NCI-H187 (cell line): ENCODE data around the gene STARD7.
"Not testable (repeated sequence)": the region's sequence is repeated elsewhere in the genome, so short reads cannot be mapped to it uniquely, and the experiment has no call there.

Source experiments
- DNase-seq, 2 experiments: peaks; one replicate each; lab custom pipeline; 2025; lab: John Stamatoyannopoulos, UW

The STARD7 gene

DNA sequence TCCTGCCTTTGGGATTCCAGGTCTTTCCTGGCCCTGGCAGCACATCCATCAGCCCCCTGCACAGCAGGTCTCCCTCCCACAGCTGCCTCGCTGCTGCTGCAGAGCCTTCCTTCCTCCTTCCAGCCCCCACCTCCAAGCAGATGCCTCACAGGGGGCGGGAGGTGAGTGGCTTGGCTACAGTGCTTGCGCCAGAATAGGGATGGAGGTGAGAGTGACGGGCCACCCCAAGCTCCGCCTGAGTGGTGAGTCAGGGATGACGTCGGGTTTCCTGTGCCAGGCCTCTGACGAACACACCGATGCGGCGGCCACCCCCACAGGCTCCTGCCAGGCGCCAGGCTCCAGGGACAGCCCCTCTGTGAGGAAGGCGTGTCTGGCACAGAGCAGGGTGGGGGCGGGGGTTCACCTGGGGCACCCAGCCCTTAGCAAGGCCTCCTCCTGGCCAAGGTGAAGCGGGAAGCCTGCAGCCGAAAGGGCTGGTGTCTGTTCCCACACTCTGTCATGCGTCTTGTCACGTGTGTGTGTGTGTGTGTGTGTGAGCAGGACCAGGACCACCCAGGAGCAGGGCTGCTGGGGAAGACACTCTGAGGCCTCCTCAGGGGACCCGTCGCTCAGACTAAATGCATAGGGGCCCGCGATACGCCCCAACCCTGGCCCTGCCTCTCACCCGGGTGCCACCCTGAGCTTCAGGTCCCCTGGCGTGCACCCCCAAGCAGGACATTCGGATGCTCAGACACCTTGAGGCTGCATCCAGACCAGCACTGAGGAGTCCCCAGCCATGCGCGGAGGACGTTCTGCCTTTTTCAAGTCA, 60.0 kb downstream of the STARD7 start:
- DNase-seq = no peak

DNA sequence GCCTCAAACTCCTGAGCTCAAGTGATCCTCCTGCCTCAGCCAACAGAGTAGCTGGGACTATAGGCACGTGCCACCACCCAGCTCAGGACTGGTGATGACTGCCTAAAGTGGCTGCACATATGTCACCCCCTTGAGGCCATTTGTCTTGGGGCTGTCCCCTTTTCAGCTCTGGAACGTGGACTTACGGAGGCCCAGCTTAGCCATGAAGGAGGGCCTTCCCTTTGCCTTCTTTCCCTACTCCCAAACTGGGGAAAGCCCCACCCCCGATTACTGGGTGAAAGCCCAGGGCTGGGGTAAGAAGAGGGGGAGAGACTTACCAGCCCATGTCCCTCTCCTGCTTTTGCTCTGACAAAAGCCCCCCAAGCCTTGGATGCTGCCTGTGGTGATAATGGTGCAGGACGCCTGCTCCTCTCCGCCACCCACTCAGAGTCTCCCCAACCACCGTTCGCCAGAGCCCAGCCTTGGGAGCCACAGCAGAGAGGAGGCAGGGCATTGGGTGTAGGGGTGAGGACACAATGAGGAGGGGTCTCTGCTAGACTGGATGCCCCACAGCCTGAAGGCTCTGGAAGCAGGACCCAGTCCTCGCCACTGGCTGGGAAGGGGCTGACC, 60.9 kb downstream of the STARD7 start:
- DNase-seq = no peak

DNA sequence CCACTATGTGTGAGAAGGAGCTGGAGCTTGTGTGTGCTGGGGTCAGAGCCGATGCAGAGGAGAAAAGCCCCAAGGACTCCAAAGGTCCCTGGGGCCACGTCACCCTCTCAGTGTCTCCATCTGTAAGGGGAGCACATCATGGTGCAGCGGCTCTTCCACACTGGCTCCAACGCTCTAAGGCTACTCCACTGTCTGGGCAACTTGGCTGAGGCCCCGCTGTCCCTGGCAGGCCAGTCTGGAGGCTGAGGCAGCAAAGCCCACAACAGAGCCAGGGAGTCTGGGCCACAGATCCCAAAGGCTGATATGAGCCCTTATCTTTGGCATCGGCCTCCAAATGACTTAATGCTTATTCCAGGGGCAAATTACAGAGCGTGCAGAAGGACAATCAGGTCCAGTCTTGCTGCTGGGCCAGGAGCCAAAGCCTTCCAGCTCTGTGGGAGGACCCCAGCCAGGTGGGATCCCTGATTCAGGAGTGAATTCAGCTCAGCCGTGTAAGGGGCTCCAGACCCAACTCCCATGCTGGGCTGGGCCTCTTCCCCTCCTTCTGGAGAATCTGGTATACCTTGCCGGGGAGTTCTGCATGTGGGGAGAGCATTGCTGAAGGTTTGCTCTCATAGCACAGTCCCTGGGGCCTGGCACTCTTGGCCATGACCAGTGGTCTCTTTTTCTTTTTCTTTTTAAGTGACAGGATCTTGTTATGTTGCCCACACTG, 61.6 kb downstream of the STARD7 start:
- no peak for DNase-seq

DNA sequence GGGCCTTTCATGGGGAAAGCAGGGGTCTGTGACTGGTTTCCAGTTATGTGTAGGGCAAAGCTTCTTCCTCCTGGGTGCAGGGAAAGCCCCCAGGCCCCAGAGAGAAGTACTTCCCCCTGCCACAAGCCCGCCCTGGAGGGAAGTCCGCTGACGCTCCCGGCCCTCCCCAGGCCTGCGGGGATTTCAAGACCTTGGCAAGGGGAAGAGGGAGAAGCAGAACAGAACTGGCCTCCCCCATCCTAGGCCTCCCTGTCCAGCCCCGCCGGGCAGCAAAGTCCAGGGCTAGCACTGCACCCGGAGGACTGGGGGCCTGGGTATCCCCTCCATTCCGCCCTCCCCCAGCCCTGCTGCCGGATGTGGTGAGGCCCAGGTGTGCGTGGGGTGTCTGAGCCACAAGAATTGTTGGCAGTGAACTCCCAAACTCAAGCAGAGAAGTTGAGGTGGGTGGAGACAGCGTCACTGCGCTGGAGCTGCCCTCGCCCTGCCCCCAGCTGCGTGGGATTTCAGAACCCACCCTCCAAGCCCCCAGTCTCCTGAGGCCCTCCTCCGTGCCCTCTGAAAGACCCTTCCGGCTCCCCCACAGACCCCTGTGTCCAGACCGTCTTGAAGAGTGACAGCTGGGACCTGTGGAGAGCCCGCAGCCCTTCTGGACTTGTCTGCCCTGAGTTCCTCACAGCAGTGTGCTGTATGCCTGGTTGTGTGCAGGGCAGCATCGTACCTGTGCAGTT, 62.3 kb downstream of the STARD7 start:
- no peak for DNase-seq

DNA sequence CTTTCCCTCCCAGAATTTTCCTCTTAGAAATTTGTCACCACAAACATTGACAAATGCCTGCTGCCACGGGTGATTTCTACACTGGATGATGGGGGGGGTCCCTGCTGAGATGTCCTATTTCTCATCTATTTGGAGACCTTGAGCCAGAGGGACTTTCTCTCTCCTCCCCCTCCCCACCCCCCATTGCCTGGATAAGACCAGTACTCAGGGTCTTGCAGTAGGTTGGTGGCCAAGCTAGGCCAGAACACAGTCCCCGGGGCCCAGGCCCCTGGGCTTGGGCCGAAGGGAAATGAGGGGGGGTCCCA, 62.8 kb downstream of the STARD7 start:
- DNase-seq = no peak

DNA sequence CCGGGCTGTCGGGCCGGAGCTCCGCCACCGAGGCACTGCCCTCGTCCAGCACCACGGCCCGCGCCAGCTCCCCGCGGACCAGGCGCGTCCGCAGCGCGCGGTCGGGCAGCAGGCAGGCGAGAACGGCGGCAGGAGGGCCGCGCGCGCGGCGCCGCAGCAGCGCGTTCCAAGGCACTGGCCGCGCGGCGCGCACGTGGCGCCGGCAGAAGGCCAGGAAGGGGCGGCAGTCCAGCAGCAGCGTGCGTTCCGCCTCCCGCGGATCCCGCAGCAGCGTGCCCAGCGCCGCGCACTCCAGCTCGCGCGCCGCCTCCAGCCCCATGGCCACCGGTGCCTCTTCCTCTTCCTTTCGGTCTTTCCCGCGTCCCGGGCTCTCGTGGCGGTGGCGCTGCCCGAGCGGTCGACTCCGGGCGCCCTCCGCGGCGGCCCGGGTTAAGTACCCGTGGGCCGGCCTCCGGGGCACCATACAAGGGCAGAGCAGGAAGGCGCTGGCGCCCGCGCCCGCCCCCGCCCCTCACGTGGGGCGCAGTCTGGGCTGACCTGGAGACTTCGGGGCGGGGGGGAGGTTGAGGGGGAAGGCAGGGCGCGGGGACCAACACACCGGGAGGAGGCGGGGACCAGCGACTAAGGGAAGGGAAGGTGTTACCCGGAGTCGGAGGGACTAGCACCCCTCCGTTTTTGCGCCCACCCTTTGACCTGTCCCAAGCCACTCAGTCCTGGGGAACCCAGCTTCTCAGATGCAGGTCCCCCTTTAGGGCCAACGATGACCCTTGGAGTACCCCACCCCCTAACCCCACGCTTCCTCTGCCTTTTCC, 63.4 kb downstream of the STARD7 start, which contains the start of gene DUSP2:
DUSP2 (minus strand) TSS at position 405 of the 812 bp plus-strand sequence; CDS start at position 319, 86 bp downstream.
- no peak for DNase-seq

DNA sequence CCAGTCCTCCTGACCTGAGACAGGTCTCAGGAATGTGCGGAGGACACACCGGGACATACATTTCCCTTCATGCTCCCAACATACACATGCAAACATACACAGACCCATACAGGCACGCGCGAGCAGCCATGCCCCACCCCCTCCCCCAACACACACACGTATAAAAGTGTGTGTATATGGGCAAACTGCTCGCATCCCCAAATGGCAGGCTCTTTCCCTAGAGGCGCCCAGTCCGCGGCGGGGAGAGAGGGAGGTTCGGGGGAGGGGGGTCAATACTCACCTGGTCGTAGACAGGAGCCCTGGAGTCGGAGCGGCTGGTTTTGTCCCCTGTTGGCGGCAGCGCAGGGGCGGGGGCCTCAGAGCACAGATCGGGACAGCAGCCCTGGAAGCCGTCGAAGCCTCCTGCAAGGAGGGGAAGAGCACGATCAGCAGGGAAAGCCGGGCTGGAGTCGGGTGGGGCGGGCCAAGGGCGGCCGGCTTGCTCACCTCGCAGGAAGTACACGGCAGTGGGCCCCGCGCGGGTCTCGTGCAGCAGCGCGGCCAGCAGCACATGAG, 64.1 kb downstream of the STARD7 start:
- no peak for DNase-seq

DNA sequence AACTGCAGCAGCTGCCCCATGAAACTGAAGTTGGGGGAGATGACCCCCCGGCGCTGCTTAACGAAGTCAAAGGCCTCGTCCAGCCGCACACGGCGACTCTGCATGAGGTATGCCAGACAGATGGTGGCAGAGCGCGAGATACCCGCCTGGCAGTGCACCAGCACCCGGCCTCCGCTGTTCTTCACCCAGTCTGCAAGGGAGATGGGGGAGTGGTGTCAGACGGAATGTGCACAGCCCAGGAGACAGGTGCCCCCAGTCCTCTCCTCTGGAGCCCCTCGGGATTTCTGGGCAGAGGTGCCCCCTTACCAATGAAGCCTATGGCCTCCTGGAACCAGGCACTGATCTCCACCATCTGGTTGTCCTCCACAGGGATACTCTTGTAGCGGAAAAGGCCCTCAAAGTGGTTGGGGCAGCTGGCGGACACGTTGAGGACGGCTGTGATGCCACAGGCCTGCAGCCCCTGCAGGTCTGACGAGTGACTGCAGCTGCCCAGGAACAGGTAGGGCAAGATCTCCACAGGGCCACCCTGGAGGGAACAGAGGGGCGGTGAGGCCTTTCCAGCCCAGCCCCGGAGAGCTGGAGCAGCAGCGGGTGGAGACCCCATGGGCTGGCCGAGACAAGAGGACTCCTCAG, 64.7 kb downstream of the STARD7 start:
- no peak for DNase-seq

DNA sequence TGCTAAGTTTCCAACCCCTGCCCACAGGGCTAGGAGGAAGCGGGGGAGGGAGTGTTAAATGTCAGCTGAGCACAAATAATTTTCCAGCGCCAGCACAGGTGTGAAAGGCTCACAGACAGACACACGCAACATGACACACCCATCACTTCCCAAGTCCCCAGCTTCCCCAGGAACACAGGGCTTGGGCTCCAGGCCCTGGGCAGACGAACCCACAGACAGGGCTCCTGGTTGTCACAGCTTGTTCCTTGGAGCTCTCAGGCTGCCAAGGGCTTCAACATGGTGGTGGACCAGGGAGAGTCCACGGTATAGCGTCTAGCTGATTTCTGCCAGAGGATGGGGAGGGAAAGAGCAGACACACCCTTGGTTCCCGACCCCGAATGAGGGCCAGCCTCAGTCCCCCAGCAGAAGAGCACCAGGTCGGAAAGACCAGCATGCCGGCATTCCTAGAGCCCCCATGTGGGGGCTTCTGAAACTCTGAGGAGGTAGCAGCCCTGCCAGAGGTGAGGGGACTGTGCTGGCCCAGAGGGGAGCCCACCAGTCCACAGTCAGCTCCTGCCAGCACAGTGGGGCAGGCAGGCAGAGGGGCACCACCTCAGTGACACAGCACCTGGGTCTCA, 65.3 kb downstream of the STARD7 start:
- DNase-seq = no peak

DNA sequence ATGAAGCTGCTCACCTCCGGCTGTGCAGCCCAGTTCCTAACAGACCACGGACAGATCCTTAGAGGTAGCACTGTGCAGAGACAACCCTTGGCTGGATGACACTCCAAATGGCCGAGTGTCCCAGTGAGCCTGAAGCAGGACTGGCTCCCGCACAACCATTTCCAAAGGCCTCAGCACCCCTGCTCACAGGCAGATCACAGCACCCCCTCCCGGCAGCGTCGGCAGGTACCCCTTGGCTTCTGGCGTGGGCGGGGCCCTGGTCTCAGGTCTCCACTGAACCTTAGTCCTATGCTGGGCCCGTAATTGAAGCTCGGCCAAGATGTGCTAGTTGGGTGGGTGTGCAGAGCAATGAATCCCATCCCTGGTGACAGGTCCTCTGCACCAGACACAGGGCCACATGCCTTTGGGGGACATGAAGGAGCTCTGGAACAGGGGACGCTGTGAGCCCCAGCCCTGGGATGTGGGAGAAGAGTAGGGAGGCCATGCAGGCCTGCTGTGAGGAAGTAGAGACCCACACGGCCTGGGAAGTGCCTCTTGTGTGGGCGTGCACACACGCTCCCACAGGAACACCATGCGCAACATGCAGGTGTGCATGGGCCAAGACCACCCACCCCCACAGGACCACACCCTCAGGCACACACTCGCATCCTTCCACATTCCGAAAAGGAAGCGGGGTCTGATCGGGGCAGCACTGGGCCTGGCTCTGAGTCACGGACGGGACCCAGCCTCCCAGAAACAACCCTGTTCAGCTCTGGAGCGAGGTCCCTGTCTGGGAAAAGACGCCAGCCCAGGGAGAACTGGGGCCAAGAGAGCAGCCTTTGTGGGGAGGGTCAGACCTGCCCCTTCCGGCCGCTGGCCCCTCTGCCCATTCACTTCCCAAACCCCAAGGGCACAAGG, 66.2 kb downstream of the STARD7 start:
- DNase-seq = no peak

DNA sequence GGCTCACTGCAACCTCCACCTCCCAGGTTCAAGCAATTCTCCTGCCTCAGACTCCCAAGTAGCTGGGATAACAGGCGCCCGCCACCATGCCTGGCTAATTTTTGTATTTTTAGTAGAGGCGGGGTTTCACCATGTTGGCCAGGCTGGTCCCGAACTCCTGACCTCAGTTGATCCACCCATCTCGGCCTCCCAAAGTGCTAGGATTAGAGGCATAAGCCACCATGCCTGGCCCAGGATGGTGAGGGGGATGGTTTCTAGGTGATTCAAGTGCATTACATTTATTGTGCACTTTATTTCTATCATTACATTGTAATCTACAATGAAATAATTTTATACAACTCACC, 67.0 kb downstream of the STARD7 start:
- DNase-seq = not testable (repeated sequence)

DNA sequence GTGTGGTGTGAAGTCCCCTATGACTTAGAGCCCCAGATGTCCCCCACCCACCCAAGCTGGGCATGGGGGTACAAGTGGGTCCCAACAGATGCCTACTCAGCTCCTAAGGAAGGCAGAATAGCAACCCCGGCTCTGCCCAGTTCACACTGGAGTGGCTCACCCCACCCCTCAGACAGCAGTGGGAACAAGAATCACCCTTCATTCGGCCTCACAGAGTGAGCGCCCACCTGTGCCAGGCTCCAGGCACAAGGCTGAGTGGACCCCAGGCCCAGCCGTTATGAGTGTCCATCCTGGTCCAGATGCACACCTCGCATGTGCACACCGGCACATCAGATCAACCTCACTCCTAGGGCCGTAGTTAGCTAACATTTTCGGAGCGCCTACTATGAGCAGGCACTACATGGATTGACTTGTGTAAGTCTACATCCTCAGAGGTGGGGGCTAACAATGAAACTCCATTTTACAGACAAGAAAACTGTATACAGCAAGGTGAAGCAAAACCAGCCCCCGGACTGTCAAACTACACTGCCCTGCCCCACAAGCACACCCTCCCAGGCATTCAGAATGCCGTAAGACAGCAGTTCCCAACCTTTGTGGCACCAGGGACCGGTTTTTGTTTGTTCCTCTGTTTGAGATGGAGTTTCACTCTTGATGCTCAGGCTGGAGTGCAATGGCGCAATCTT, 67.5 kb downstream of the STARD7 start:
- DNase-seq = no peak

DNA sequence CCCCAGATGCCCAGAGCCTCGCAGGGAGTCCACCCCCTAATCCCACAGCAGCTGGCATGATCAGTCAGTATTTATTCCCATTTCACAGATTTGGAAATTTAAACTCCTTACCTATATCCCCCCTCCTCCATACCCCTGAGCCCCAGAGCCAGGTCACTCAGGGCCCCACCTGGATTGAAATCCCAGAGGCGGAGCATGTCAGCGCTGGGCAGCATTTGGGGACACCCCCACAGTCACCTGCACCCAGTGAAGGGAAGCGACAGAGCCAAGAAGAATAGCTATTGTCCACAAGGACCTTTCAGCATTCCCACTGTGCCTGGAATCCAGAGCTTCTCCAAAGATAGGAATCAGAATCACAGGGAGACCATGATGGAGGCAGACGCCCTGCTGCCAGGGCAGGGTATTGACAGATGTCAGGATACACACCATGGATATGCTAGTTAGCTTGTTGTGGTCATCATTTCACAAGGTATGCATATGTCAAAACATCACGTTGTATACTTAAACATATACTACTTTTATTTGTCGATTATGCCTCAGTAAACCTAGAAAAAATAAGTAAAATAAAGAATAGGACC, 69.4 kb downstream of the STARD7 start:
- no peak for DNase-seq

DNA sequence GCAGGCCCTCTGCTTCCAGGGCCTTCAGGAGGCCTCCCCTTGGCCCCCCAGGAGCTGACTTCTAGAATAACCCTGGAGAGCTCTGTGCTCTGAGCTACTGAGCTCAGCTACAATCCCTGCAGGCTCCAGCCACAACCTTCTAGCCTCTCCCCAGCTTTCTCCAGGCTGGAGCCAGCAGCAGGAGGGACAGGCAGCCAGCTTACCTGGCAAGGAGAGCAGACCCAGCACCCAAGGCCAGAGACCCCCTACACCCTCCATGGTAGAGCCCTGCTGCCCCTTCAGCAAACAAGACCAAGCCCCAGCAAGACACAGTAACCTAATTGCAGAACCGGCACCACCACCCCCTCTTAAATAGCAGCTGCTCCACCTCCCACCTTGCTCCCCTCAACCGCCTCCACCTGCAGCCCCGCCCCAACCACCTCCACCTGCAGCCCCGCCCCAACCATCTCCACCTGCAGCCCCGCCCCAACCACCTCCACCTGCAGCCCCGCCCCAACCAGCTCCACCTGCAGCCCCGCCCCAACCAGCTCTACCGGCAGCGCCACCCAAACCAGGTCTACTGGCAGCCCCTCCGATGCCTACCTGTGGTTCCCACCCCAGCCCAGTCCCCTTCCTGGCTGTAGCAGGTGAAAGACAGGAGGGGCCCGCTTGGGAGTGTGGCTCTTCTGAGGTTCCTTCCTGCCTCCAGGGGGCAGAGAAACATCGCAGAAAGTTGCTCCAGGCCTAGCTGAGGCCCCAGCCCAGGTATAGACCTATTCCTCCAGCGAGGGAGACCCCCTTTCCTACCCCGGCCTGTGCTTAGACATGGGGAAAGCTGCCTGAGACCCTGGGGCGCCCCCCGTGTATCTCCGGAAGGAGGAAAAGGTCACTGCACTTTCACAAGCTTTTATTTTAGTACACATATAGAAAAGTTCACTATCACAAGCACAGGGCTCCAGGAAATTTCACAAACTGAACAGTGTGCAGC, 70.2 kb downstream of the STARD7 start, which contains the start of gene ASTL:
ASTL (minus strand) TSS at position 324 of the 967 bp plus-strand sequence; CDS start at position 258, 66 bp downstream.
- peak; percentile 13 to 55 for DNase-seq

DNA sequence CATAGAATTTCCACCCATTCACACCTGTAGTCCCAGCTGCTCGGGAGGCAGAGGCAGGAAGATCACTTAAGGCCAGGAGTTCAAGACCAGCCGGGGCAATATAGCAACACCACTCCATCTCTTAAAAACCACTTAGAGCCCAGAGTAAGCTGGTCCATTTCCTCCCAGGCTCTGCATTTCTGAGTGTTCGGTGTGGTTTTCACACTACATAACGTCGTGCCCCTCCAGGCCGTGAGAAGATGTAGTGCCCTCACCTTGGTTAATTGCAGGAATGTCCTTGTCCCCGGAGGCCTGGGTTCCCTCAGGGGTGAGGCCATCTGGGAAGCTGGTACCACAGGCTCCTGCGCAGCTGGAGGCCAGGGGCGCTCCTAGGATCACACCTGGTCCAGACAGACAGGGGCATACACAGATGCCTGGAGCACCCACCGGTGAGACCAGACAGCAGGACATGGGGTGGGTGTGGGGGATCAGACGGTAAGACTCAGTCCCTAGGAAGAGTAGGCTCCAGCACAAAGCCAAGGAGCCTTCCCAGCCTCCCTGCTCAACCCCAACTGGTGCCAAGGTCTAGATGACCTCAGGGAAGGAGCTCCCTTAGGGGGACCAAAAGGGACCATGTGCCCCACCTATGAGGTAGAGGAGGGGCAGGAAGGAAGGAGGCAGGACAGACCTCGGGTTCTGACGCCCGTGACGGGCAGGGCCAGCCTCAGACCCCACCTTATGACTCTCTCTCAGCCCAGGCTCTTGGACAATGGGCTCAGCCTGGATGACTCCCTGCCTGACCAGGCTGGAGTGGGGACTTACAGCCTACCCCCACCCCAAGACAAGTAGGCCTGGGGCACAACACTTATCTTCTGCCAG, 71.1 kb downstream of the STARD7 start:
- no peak for DNase-seq

DNA sequence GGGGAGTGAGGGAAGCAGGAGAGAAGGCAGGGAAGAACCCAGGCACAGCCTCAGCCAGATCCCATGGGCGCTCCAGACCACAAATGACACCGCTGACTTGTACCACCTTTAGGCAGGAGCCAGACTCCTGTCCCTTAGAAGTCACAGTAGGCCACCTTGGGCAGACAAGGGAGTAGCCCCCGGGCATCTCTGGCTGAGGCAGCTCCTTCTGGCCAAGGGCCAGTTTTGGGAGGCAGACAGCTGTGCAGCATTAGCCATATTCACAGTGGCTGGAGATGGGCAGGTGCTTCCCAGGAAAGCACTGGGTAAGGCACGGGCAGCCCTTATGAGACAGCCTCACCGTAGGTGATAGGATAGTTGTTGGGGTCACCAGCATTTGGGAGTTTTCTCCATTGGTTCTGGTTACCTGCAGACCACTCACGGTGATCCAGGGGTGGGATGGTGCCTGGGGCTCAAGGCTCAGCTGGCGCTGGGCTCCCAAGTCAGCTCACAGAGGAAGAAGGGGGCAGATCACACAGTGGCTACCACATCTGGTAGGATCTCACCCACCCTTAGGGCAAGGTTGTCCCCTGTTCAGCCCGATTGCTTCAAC, 72.4 kb downstream of the STARD7 start:
- no peak for DNase-seq
